Pons (tissue), 1 donor: ENCODE measurements around the gene PITPNC1.
A peak's percentile ranks its signal among the peaks of the same experiment; 100 is the strongest.
"Not testable (repeated sequence)": the region's sequence is repeated elsewhere in the genome, so short reads cannot be mapped to it uniquely, and the experiment has no call there.

ENCODE experiments used
- DNase-seq: peaks from one replicate; pipeline ENCODE4 v3.0.0-alpha.2; 2016; ENCODE audit warnings: low spot score

Gene PITPNC1

GRCh38 chr17:67489273-67489672 is 112.2 kb downstream of the PITPNC1 start:
- no peak for DNase-seq

DNA sequence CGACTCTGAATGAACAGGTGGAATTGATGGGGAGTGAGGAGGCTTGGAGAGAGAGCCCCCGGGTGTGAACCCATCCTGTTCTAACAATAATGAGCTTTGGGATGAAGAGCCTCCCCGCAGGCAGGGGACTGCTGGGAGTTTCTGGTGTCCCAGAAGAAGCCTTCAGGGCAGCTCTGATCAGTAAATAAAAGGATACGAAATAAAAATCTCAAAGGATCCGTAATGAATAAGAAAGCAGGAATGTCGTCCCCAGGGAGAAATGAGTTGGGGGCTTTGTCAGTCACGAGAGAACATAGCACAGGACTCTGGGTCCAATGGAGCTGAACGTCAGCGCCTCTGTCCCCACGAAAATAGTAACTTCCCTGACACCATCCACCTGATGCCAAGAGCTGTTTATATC is 113.4 kb downstream of the PITPNC1 start:
- DNase-seq, result no peak

DNA sequence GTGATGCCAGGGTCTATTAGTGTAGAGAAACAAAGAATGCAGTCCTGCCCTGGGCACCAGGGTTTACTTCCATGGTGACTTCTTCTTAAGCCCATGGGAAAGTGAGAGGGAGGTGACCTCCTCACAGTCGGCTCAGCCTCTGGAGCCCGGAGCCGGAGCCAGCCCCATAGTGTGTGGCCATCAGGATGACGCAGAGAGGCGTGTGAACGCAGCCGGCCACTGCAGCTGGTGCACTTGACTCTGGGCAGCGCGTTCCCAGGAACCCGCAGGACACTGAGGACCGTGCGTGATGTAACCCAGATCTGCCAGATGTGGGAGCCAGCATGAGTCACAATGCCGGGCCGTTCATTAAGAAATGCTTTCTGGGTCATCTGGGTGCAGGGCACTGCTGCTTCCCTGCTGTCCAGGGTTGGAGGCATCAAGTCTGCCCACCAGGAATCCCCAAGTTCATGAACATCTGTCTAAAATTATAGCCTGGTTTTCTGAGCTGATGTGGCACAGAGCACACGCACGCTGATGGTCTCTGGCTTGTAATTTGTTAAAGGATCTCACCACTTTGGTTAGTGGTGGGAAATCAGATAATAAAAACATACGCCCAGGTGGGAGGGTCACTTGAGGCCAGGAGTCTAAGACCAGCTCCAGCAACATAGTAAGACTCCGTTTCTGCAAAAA is 114.1 kb downstream of the PITPNC1 start:
- peak; percentile 67 for DNase-seq

- DNase-seq, result no peak
Measured at GRCh38 chr17:67491681-67492024, 114.6 kb downstream of the PITPNC1 start.

GRCh38 chr17:67492251-67492740 is 115.2 kb downstream of the PITPNC1 start:
- no peak for DNase-seq

GRCh38 chr17:67492824-67493517 is 115.9 kb downstream of the PITPNC1 start:
- DNase-seq, result no peak

GRCh38 chr17:67493812-67494211 is 116.7 kb downstream of the PITPNC1 start:
- DNase-seq, result no peak

- DNase-seq, result not testable (repeated sequence)
Measured at GRCh38 chr17:67495534-67495933, 118.5 kb downstream of the PITPNC1 start.

DNA sequence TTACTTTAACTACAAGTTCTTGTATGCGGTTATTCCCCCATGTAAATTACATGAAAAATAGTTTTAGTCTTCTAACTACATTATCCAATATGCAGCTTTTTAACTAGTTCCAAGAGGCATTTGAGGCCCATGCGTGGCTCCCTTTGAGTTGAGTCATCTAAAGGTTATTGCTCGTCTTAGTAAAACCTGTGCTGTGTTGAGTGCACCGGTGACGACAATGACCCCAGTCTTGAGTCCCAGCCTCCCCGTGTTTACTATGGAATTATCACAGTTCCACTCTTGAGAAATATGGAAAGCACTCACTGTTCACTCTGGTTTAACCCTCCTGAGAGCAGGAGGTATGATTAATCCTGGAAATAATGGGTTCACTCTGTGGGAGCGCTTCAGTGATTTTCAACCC is 119.2 kb downstream of the PITPNC1 start:
- no peak for DNase-seq

GRCh38 chr17:67499685-67500084 is 122.6 kb downstream of the PITPNC1 start:
- DNase-seq, result no peak

DNA sequence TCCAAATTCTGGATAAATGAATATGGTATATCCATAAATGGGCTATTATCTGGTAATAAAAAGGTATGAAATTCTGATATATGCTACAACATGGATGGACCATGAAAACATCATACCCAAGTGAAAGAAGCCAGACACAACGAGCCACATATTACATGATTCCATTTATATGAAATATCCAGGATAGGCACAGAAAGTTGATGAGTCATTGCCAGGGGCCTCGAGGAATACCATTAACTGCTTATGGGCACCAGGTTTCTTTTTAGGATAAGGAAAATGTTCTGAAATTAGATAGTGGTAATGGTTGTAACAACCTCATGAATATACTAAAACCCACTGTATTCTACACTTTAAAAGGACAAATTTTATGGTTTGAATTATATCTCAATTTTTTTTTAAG is 123.2 kb downstream of the PITPNC1 start:
- no peak for DNase-seq

GRCh38 chr17:67500677-67501300 is 123.7 kb downstream of the PITPNC1 start:
- no peak for DNase-seq

DNA sequence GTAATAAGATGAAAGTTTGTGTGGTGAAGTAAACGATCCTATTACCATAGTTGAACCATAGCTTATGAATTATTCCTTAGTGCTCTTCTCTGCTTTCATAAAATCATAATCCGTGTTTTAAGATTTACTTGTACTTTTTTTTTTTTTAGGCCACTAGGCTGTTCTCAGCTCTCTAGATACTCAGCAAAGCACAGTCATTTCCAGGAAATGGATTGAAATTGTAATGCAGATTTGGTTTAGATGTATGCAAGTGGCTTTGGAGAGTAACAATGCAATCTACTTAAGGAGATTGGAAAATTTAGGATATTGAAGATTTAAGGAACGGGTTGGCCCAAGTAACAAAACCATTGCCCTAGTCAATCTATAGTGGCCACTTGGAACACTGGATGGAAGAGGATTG is 125.1 kb downstream of the PITPNC1 start:
- no peak for DNase-seq

DNA sequence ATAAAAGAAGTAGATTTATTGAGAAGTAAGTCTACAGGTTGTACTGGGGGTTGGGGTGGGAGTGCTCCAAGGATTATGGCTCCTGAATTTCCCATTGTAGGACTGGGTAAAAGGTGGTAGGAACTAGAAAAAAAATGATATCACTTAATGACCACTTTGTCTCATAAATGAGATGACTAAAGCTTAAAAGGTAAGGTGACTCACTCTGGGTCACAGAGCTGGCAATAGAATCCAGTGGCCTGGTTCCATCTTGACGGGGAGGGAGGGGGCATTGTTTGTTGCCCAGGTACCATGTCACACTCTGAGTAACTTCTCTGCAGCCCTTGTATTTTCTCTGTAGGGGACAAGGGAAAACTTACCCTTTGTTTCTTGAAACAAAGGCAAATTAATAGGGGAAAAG is 126.1 kb downstream of the PITPNC1 start:
- no peak for DNase-seq

GRCh38 chr17:67503739-67504138 is 126.7 kb downstream of the PITPNC1 start:
- no peak for DNase-seq

DNA sequence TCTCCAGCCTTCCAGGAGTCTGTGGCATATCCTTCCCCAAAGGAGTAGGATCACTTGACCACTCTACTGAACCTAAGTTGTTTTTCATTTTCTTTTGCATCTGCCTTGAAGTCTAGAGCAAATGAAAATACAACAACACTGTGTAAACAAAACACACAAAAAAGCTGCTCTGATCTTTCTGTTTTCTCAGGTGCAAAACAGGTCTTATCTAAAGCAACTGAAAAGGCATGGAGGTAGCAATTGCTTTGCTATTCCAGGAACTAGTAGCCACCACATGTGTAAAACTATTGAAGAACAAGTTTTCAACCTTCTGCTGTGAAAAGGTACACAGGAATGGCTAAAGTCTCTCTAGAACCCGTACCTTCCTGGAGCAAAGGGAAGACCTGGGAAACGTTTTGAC is 127.1 kb downstream of the PITPNC1 start:
- no peak for DNase-seq

DNA sequence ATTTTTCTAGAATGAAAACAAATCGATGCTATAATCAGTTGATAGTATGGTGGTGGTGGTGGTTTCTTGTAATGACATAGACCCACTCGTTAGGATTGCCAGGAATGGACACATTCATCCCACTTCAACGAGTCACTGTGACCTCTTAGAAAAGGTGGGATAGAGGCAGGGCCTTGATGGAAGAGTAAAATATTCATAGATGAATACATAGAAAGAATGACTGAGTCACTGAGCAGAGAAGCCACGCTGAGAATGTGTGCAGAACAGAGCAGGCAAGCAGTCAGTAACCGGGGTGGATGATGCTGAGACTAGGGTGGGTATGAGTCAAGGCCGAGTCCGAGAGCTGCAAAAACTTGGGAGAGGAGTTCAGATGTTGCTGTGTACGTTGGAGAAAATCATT is 129.9 kb downstream of the PITPNC1 start:
- DNase-seq, result no peak

DNA sequence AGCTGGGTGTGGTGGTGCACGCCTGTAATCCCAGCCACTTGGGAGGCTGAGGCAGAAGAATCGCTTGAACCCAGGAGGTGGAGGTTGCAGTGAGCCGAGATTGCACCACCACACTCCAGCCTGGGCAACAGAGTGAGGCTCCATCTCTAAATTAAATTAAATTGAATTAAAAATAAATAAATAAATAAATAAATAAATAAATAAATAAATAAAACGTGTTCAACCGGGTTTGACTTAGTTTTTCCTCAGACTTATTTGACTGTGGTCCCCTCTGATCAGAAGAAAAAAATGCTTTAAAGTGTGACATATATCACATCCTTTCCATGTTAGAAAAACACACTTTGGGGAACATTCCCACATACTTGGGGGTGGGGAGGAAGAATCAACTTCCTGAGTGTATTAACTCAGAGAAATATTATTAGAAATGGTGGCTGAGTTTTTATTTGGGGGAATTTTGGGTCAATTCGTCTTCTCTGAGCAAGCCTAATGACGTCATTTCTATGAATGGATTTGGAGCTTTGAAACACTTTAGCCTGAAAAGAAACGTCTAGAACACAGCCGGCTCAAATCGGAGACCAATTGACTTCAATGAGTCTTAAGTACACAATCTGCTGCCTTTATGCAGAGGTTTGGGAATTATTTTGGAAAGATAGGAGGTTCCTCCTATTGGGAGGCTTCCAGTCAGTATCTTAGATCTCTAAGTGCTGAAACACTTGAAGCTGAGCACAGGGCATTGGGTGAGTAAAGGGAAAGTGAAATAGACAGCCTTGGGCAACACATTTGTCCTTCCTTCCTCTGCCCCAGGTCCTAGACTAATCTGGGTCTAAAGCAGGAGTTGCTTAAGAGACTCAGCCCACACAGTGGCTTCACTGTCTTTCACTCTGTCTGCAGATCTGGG is 132.6 kb downstream of the PITPNC1 start:
- DNase-seq, result peak; percentile 58

- DNase-seq, result no peak
Measured at GRCh38 chr17:67511012-67511411, 133.9 kb downstream of the PITPNC1 start.

DNA sequence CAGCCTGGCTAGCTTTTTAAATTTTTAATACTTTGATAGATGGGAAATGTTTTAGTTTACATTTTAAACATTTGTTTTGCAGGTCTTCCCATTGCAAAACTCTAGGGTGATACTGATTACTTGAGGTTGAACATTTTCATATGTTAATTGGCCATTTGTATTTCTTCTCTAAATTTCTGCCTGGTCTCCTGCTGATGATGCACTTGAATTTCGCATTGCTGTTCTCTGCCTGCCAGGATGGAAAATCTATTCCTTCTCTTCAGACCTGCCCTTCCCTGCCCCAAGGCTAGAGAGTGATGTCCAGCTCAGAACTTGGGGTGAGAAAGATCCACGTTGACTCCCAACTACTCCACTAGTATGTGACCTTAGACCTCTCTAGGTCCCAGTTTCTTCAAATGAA is 134.7 kb downstream of the PITPNC1 start:
- no peak for DNase-seq

- no peak for DNase-seq
Measured at GRCh38 chr17:67514998-67515397, 137.9 kb downstream of the PITPNC1 start.

DNA sequence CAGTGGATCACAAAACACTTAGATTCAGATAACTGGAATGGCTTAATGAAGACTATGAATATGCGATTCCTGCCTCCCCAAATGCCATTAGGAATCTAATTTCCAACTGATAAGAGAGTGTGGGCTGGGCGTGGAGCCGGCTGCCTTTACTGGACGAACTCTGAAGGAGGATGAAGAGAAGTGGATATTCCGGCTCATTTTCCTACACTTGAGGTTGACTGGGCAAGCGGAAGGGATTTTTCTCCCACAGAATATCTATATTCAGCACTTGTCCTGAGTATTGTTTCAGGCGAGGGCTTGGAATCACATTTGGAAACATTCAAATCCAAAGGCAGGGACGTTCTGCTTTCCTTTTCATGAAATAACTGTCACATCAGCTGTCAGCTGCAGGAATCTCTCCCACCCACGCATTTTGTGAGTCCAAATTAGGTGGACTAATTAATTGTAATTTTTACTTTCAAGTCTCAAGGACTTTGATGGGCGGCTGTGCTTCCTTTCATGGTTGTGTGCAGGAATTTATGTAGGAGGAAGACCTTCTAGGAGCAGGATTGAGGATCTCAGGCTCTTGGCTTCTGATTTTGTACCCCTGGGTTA is 138.5 kb downstream of the PITPNC1 start:
- no peak for DNase-seq
